IMR-90 (cell line): ENCODE data around the gene NME2. TPM values are rescaled to one million over a fixed set of nuclear protein-coding genes. Genes with fewer than 3 reads are reported as not detected.
A peak's percentile ranks its signal among the peaks of the same experiment; 100 is the strongest.

Experiments
- ATAC-seq: fragments of 200-7000 bp; cut with Tn5 transposase; 2 replicates; pipeline ENCODE4 v1.9.1; 2020; ENCODE audit warnings: low read depth, mild to moderate bottlenecking, moderate library complexity
- BruUV-seq: library from RNA; stranded (reverse); fragments of 400-500 nt; replicated peaks from 2 replicates; lab custom pipeline; 2021; lab: Mats Ljungman, UMichigan
- CTCF ChIA-PET: fragments of 300-600 bp; formaldehyde crosslinking; extraction: SDS; loops from one replicate; lab custom pipeline; 2021; ENCODE audit warnings: antibody characterized with exemption; lab: Yijun Ruan, JAX
- POLR2A ChIA-PET: fragments of 300-600 bp; sonication (Branson Sonifier 250); formaldehyde crosslinking; loops from one replicate; lab custom pipeline; 2022; ENCODE audit warnings: antibody characterized with exemption; ENCODE audit not compliant: unreplicated experiment; lab: Charles Lee
- DNase-seq: peaks from one replicate; pipeline ENCODE4 v3.0.0; 2013
- H2AFZ ChIP-seq: replicated peaks from 2 replicates; pipeline ENCODE3; 2013; ENCODE audit warnings: low read length, mild to moderate bottlenecking; ENCODE audit not compliant: poor library complexity
- H2AK5ac ChIP-seq: 2 replicates; pipeline ENCODE4 v1.6.1; 2013; ENCODE audit warnings: low read depth, low read length, inconsistent platforms
- H2AK9ac ChIP-seq: replicated peaks from 2 replicates; pipeline ENCODE3; 2013; ENCODE audit warnings: mild to moderate bottlenecking, low read depth, low read length, moderate library complexity; ENCODE audit not compliant: poor library complexity
- H2BK120ac ChIP-seq: 2 replicates; pipeline ENCODE4 v1.6.1; 2013; ENCODE audit warnings: low read depth, low read length, inconsistent platforms
- H2BK15ac ChIP-seq: 3 replicates; pipeline ENCODE4 v1.6.1; 2013; ENCODE audit warnings: low read depth, low read length, inconsistent platforms
- H2BK20ac ChIP-seq: 2 replicates; pipeline ENCODE4 v1.6.1; 2013; ENCODE audit warnings: low read depth, mild to moderate bottlenecking, inconsistent platforms, low read length, moderate library complexity
- H2BK5ac ChIP-seq: 2 replicates; pipeline ENCODE4 v1.6.1; 2013; ENCODE audit warnings: mild to moderate bottlenecking, low read depth, low read length, inconsistent platforms; ENCODE audit not compliant: poor library complexity, severe bottlenecking
- H3K14ac ChIP-seq: replicated peaks from 2 replicates; pipeline ENCODE4 v1.6.1; 2013; ENCODE audit warnings: low read depth, low read length, inconsistent platforms
- H3K18ac ChIP-seq: 2 replicates; pipeline ENCODE4 v1.6.1; 2013; ENCODE audit warnings: low read depth, low read length, control low read depth
- H3K23ac ChIP-seq: 2 replicates; pipeline ENCODE4 v1.6.1; 2013; ENCODE audit warnings: low read depth, low read length, inconsistent platforms
- H3K27ac ChIP-seq: 2 replicates; pipeline ENCODE4 v1.5.1; 2013; ENCODE audit warnings: mild to moderate bottlenecking, control low read depth, low read length; ENCODE audit not compliant: insufficient read depth
- H3K27me3 ChIP-seq: 2 replicates; pipeline ENCODE4 v1.6.1; 2013; ENCODE audit warnings: low read length; ENCODE audit not compliant: control insufficient read depth, insufficient read depth
- H3K36me3 ChIP-seq: 2 replicates; pipeline ENCODE4 v1.6.1; 2013; ENCODE audit warnings: low read length, mixed read lengths; ENCODE audit not compliant: control insufficient read depth, insufficient read depth
- H3K4ac ChIP-seq: 2 replicates; pipeline ENCODE4 v1.6.1; 2013; ENCODE audit warnings: low read depth, low read length, inconsistent platforms
- H3K4me1 ChIP-seq: 2 replicates; pipeline ENCODE4 v1.6.1; 2013; ENCODE audit warnings: low read length, mixed read lengths; ENCODE audit not compliant: control insufficient read depth, insufficient read depth
- H3K4me2 ChIP-seq: 2 replicates; pipeline ENCODE4 v1.6.1; 2013; ENCODE audit warnings: low read depth, mild to moderate bottlenecking, control low read depth, low read length, moderate library complexity
- H3K4me3 ChIP-seq: 2 replicates; pipeline ENCODE4 v1.5.1; 2013; ENCODE audit warnings: low read depth, mild to moderate bottlenecking, control low read depth, low read length, moderate library complexity; ENCODE audit not compliant: insufficient read depth
- H3K56ac ChIP-seq: 2 replicates; pipeline ENCODE4 v1.6.1; 2013; ENCODE audit warnings: low read length, inconsistent platforms; ENCODE audit not compliant: insufficient read depth; ENCODE audit errors: extremely low read depth
- H3K79me1 ChIP-seq, 2 experiments: 2 replicates each; pipeline ENCODE4 v1.6.1; 2013; ENCODE audit warnings: low read length in 2 of 2, inconsistent platforms in 1 of 2, low read depth in 1 of 2
- H3K9ac ChIP-seq: 2 replicates; pipeline ENCODE4 v1.6.1; 2013; ENCODE audit warnings: low read depth, low read length, control low read depth
- H3K9me1 ChIP-seq: 2 replicates; pipeline ENCODE4 v1.6.1; 2013; ENCODE audit warnings: low read length, inconsistent platforms; ENCODE audit not compliant: insufficient read depth
- H3K9me3 ChIP-seq: 2 replicates; pipeline ENCODE4 v1.6.1; 2013; ENCODE audit warnings: low read length; ENCODE audit not compliant: control insufficient read depth, insufficient read depth
- H4K20me1 ChIP-seq: 2 replicates; pipeline ENCODE4 v1.6.1; 2013; ENCODE audit warnings: low read length, inconsistent platforms; ENCODE audit not compliant: insufficient read depth
- H4K5ac ChIP-seq: 2 replicates; pipeline ENCODE4 v1.6.1; 2013; ENCODE audit warnings: mild to moderate bottlenecking, low read depth, low read length, control low read depth
- H4K8ac ChIP-seq, 2 experiments: 2 replicates each; pipeline ENCODE4 v1.6.1; 2013; ENCODE audit warnings: low read depth in 2 of 2, low read length in 2 of 2, control low read depth in 1 of 2, inconsistent platforms in 1 of 2
- H4K91ac ChIP-seq: 2 replicates; pipeline ENCODE4 v1.6.1; 2013; ENCODE audit warnings: low read depth, low read length, inconsistent platforms; ENCODE audit not compliant: insufficient read depth
- ELK1 ChIP-seq: fragments of 150-350 bp; IDR thresholded peaks from 2 replicates; pipeline ENCODE4 v1.6.1; 2016; ENCODE audit warnings: low read depth, mild to moderate bottlenecking, low read length, moderate library complexity, borderline replicate concordance
- MXI1 ChIP-seq: IDR thresholded peaks from 2 replicates; pipeline ENCODE4 v1.6.1; 2012; ENCODE audit warnings: low read depth, mild to moderate bottlenecking, low read length, moderate library complexity, borderline replicate concordance
- WGBS, 2 experiments: methylation state at CpG; one replicate each; pipeline versions ENCODE4 v1.1.5 to v1.1.7; 2013; ENCODE audit warnings: missing lambda C conversion rate in 2 of 2; ENCODE audit not compliant: insufficient read length in 1 of 2; ENCODE audit errors: extremely low coverage in 2 of 2; 5-methylcytosine and 5-hydroxymethylcytosine counted together
- dilution Hi-C: fragments of 300-500 bp; cut with HindIII; formaldehyde crosslinking; loops from one replicate; pipeline ENCODE4 v1.14.3; 2018; ENCODE audit warnings: low sequenced_read_pairs; ENCODE audit not compliant: unreplicated experiment
- in situ Hi-C: fragments of 300-500 bp; cut with MboI; formaldehyde crosslinking; loops from 3 replicates; pipeline ENCODE4 v1.14.3; 2019; ENCODE audit warnings: low sequenced_read_pairs, inconsistent platforms, mixed read lengths
- intact Hi-C: fragments of 100-400 bp; cut with micrococcal nuclease; formaldehyde crosslinking; loops from 2 replicates; pipeline ENCODE4 v1.10.0; 2022
- polyA plus RNA-seq, 3 experiments: library from polyadenylated mRNA; depleted of rRNA; stranded (reverse); fragments of >200 nt; gene quantifications; 2 replicates each; pipeline ENCODE4 v1.2.3, GENCODE V29; 2012; ENCODE audit warnings: low replicate concordance in 1 of 3
- total RNA-seq: library from RNA; depleted of rRNA; stranded (reverse); fragments of >200 nt; gene quantifications from 2 replicates; pipeline ENCODE4 v1.2.3, GENCODE V29; 2012

NME2 gene
- total and polyA plus RNA-seq, 2 of the 4 experiments (the other 2 are of a cell fraction): 824 to 912 TPM

DNA sequence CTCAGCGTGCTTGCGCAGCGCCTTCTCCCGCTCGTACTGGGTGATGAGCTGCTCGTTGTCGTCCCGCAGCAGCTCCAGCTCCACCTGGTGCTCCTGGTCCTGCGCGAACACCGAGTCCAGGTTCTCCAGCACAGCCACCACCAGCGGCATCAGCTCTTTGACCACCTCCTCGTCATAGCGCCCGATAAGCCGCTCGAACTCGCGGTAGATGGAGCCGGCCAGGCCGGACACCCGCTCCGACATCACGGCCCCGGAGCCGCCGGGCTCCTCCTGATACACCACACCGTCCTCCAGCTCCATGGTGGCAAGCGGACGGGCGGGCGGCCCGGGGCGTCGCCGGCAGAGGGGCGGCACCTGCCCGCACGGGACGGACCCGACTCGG is 45.9 kb upstream of the NME2 start:
- Histone ChIP-seq H2AK9ac (peak overlapping the region; percentile 91), H3K4me3 (peak overlapping the region; percentile 90), H3K9me1 (peaks cover 21% of the 10 kb centered on the region), H2BK5ac (peak overlapping the region; percentile 49), H3K23ac (peak overlapping the region; percentile 67), H3K27me3 (no peaks in the 10 kb centered on the region), H3K14ac (peak overlapping the region; percentile 94), H3K9ac (peak overlapping the region; percentile 86), H3K4me1 (peaks cover 6% of the 10 kb centered on the region), H3K4ac (peak overlapping the region; percentile 64), H2AFZ (peak overlapping the region; percentile 87), H4K91ac (peak overlapping the region; percentile 17; the same call in 1 of the 2 replicates), H3K9me3 (no peaks in the 10 kb centered on the region), H2AK5ac (peak overlapping the region; percentile 7; the same call in 1 of the 2 replicates), H3K27ac (peak overlapping the region; percentile 77), H2BK15ac (no peak overlapping the region), H3K79me1 (peaks cover 10 to 29% of the 10 kb centered on the region in 2 experiments; a peak in 3 of 4 replicates), H2BK120ac (peak overlapping the region; percentile 21; the same call in 1 of the 2 replicates), H4K5ac (no peak overlapping the region), H4K8ac (peak overlapping the region in 1 of 2 experiments; percentile 50; a peak in 2 of 4 replicates), H3K56ac (no peak overlapping the region; the same call in 1 of the 2 replicates), H2BK20ac (no peak overlapping the region), H3K18ac (no peak overlapping the region), H4K20me1 (peaks cover 41% of the 10 kb centered on the region), H3K36me3 (no peaks in the 10 kb centered on the region), H3K4me2 (peak overlapping the region; percentile 39)
- ChIA-PET POLR2A (no interaction called here), CTCF (interaction anchor here (1.7 kb wide), 1 partner anchor 33 kb away, joined by 5 read pairs; the partner anchor contains the start of gene NME1)
- in situ Hi-C loops (no loop called here), dilution Hi-C loops (no loop called here), intact Hi-C loops (loop anchor here (2.0 kb wide), 1 partner anchor 64 kb away; no protein-coding TSS in a partner anchor)
- ATAC-seq (peak; percentile 60), DNase-seq (peak; percentile 14)
- no peak for TF ChIP-seq ELK1
- 0 out of 2 replicates have a peak, but pooled peaks have one; percentile 48 for TF ChIP-seq MXI1
- 0% methylated on average over 19 of the region's 42 CpGs; no CpG with 5 or more reads in 1 of the 2 experiments for WGBS, 2 experiments
- no TSS peak for BruUV-seq
